GM23338 (cell line): Measurements from ENCODE around the gene TCF20. TPM values are rescaled to one million over a fixed set of nuclear protein-coding genes. Genes with fewer than 3 reads are reported as not detected.

Experiments
- ATAC-seq: fragments of 200-7000 bp; cut with Tn5 transposase; 3 replicates; pipeline ENCODE4 v1.9.1; 2020
- DNase-seq: peaks from one replicate; pipeline ENCODE4 v3.0.0-alpha.2; 2015; ENCODE audit warnings: low spot score
- H2AFZ ChIP-seq: fragments of 200-600 bp; sonication (generic); 2 replicates; pipeline ENCODE4 v1.8.0; 2016; ENCODE audit warnings: antibody characterized with exemption, mild to moderate bottlenecking, moderate library complexity
- H3F3A ChIP-seq: fragments of 200-600 bp; sonication (generic); replicated peaks from 2 replicates; pipeline ENCODE4 v1.8.0; 2017; ENCODE audit warnings: antibody characterized with exemption, mixed run types, low read depth
- H3K27ac ChIP-seq: fragments of 200-600 bp; sonication (generic); 2 replicates; pipeline ENCODE4 v1.6.1; 2016; ENCODE audit warnings: low read depth
- H3K27me3 ChIP-seq: fragments of 200-600 bp; sonication (generic); 2 replicates; pipeline ENCODE4 v1.8.0; 2016; ENCODE audit warnings: mild to moderate bottlenecking, mixed run types, moderate library complexity; ENCODE audit not compliant: insufficient read depth
- H3K36me3 ChIP-seq: fragments of 200-600 bp; sonication (generic); 2 replicates; pipeline ENCODE4 v1.8.0; 2016; ENCODE audit warnings: mild to moderate bottlenecking; ENCODE audit not compliant: insufficient read depth
- H3K4me1 ChIP-seq: fragments of 200-600 bp; sonication (generic); 2 replicates; pipeline ENCODE4 v1.8.0; 2016; ENCODE audit warnings: mild to moderate bottlenecking, moderate library complexity; ENCODE audit not compliant: insufficient read depth
- H3K4me2 ChIP-seq: fragments of 200-600 bp; sonication (generic); 2 replicates; pipeline ENCODE4 v1.7.1; 2017; ENCODE audit warnings: mixed run types
- H3K4me3 ChIP-seq: fragments of 200-600 bp; sonication (generic); 2 replicates; pipeline ENCODE4 v1.6.1; 2016; ENCODE audit warnings: mixed run types
- H3K79me2 ChIP-seq: fragments of 200-600 bp; sonication (generic); replicated peaks from 2 replicates; pipeline ENCODE4 v1.8.0; 2017; ENCODE audit warnings: mild to moderate bottlenecking; ENCODE audit not compliant: insufficient read depth
- H3K9me2 ChIP-seq: fragments of 200-600 bp; sonication (generic); 2 replicates; pipeline ENCODE4 v1.8.0; 2017; ENCODE audit not compliant: insufficient read depth
- H4K20me1 ChIP-seq: fragments of 200-600 bp; sonication (generic); replicated peaks from 2 replicates; pipeline ENCODE4 v1.8.0; 2017; ENCODE audit warnings: mild to moderate bottlenecking; ENCODE audit not compliant: insufficient read depth
- H3K27ac Mint-ChIP-seq: 2 replicates; pipeline ENCODE4 v1.8.0; 2020; ENCODE audit warnings: inconsistent platforms, mild to moderate bottlenecking, moderate library complexity, mixed read lengths
- H3K27me3 Mint-ChIP-seq: 3 replicates; pipeline ENCODE4 v1.8.0; 2022; ENCODE audit warnings: low read depth, mild to moderate bottlenecking, moderate library complexity, mixed read lengths, inconsistent platforms; ENCODE audit not compliant: insufficient read depth, poor library complexity
- H3K36me3 Mint-ChIP-seq: 3 replicates; pipeline ENCODE4 v1.8.0; 2021; ENCODE audit warnings: low read depth, mild to moderate bottlenecking, inconsistent platforms, moderate library complexity, mixed read lengths
- H3K4me1 Mint-ChIP-seq: 3 replicates; pipeline ENCODE4 v1.8.0; 2020; ENCODE audit warnings: mild to moderate bottlenecking, inconsistent platforms, mixed read lengths
- H3K4me3 Mint-ChIP-seq: 3 replicates; pipeline ENCODE4 v1.8.0; 2021; ENCODE audit warnings: moderate library complexity, mild to moderate bottlenecking, inconsistent platforms, mixed read lengths
- H3K9me3 Mint-ChIP-seq: 3 replicates; pipeline ENCODE4 v1.8.0; 2020; ENCODE audit warnings: moderate library complexity, mild to moderate bottlenecking, inconsistent platforms, mixed read lengths
- CREB1 ChIP-seq: fragments of 250-450 bp; sonication (Bioruptor Pico); IDR thresholded peaks from 2 replicates; pipeline ENCODE4 v1.5.0; 2020; ENCODE audit warnings: low read depth, mild to moderate bottlenecking, moderate library complexity
- CTCF ChIP-seq, 2 experiments: fragments of 200-600 bp in 1 of 2; sonication (generic) in 1 of 2; conservative IDR thresholded peaks; 2 replicates each; pipeline versions ENCODE4 v1.5.1 to v1.6.1; 2016 to 2017; ENCODE audit warnings: antibody characterized with exemption in 2 of 2, low read depth in 2 of 2, mild to moderate bottlenecking in 2 of 2, moderate library complexity in 1 of 2
- ETS1 ChIP-seq: IDR thresholded peaks from 2 replicates; pipeline ENCODE4 v1.6.1; 2016; ENCODE audit warnings: antibody characterized with exemption
- EZH2 ChIP-seq: fragments of 200-600 bp; sonication (generic); IDR thresholded peaks from one replicate; pipeline ENCODE4 v1.8.0; 2017; ENCODE audit warnings: antibody characterized with exemption, mild to moderate bottlenecking, low read depth; ENCODE audit not compliant: unreplicated experiment
- EZH2phosphoT487 ChIP-seq: fragments of 200-600 bp; sonication (generic); IDR thresholded peaks from one replicate; pipeline ENCODE4 v1.8.1; 2018; ENCODE audit warnings: antibody characterized with exemption; ENCODE audit not compliant: unreplicated experiment
- JUNB ChIP-seq: IDR thresholded peaks from one replicate; pipeline ENCODE4 v1.6.1; 2016; ENCODE audit warnings: antibody characterized with exemption; ENCODE audit not compliant: unreplicated experiment
- NANOG ChIP-seq: IDR thresholded peaks from 2 replicates; pipeline ENCODE4 v1.6.1; 2016; ENCODE audit warnings: antibody characterized with exemption, borderline replicate concordance
- POLR2AphosphoS5 ChIP-seq: IDR thresholded peaks from 2 replicates; pipeline ENCODE4 v1.6.1; 2016; ENCODE audit warnings: antibody characterized with exemption, low read depth
- REST ChIP-seq: IDR thresholded peaks from one replicate; pipeline ENCODE4 v1.6.1; 2018; ENCODE audit warnings: antibody characterized with exemption; ENCODE audit not compliant: unreplicated experiment
- STAT1 ChIP-seq: IDR thresholded peaks from one replicate; pipeline ENCODE4 v1.6.1; 2016; ENCODE audit warnings: antibody characterized with exemption; ENCODE audit not compliant: unreplicated experiment
- ZNF114 ChIP-seq: fragments of 250-450 bp; sonication (Bioruptor Pico); IDR thresholded peaks from 2 replicates; pipeline ENCODE4 v1.5.0; 2020; ENCODE audit warnings: mild to moderate bottlenecking, moderate library complexity
- ZNF331 ChIP-seq: fragments of 250-450 bp; sonication (Bioruptor Pico); IDR thresholded peaks from 2 replicates; pipeline ENCODE4 v1.5.0; 2020; ENCODE audit warnings: low read depth, mild to moderate bottlenecking, moderate library complexity
- polyA plus RNA-seq: library from polyadenylated mRNA; unstranded; fragments of >200 nt; fragmentation: Nextera tagmentation; extraction: Ambion mirVana; gene quantifications from 2 replicates; pipeline ENCODE4 v1.2.1, GENCODE V29; 2016
- total RNA-seq: library from RNA; depleted of rRNA; stranded (reverse); fragments of >200 nt; shearing (Covaris generic); gene quantifications from 2 replicates; pipeline ENCODE4 v1.2.3, GENCODE V29; 2014
- TF ChIP-seq, protein P1 (sequence below): fragments of 250-450 bp; sonication (Bioruptor Pico); IDR thresholded peaks from 2 replicates; pipeline ENCODE4 v1.5.0; 2020; ENCODE audit warnings: mild to moderate bottlenecking, moderate library complexity

The TCF20 gene
- total and polyA plus RNA-seq, 2 experiments from 2014 or later = 6.4 to 68.7 TPM

DNA sequence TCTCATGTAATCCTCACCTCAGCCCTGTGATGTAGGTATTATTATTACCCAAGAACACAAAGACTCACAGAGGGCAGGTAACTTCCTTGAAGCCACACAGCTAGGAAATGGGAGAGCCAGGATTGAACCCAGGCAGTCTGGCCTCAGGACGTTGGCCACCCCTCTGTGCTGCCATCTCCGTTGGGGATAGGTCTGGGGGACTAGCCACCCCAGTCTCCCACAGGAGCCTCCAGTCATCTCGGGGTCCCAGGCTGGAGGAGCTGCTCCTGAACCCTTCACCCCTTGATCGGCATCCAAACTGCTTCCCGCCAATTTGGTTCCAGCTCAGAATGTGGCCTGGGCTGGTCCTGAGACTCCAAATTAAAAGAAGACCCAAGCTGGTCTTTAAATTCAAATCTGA is 10.4 kb upstream of the TCF20 start:
- H3K27me3 ChIP-seq = peaks cover 44% of the 10 kb centered on the region
- peaks cover 54% of the 10 kb centered on the region for H3K27me3 Mint-ChIP-seq

More for the DNA sequence above, 10.4 kb upstream of the TCF20 start:
- Histone ChIP-seq H3K4me1 (peaks cover 12% of the 10 kb centered on the region), H4K20me1 (peaks cover 9% of the 10 kb centered on the region), H3K79me2 (no peaks in the 10 kb centered on the region), H3K4me3 (no peak overlapping the region), H3K36me3 (no peaks in the 10 kb centered on the region), H3K4me2 (no peak overlapping the region), H3K27ac (no peak overlapping the region), H3K9me2 (no peaks in the 10 kb centered on the region), H2AFZ (no peak overlapping the region), H3F3A (no peaks in the 10 kb centered on the region)
- Mint-ChIP-seq H3K4me3 (no peak overlapping the region), H3K4me1 (peaks cover 25% of the 10 kb centered on the region), H3K9me3 (no peaks in the 10 kb centered on the region), H3K27ac (no peak overlapping the region), H3K36me3 (no peaks in the 10 kb centered on the region)
- no peak for TF ChIP-seq EZH2
- TF ChIP-seq ZNF331 = no peak
- TF ChIP-seq, protein P1, sequence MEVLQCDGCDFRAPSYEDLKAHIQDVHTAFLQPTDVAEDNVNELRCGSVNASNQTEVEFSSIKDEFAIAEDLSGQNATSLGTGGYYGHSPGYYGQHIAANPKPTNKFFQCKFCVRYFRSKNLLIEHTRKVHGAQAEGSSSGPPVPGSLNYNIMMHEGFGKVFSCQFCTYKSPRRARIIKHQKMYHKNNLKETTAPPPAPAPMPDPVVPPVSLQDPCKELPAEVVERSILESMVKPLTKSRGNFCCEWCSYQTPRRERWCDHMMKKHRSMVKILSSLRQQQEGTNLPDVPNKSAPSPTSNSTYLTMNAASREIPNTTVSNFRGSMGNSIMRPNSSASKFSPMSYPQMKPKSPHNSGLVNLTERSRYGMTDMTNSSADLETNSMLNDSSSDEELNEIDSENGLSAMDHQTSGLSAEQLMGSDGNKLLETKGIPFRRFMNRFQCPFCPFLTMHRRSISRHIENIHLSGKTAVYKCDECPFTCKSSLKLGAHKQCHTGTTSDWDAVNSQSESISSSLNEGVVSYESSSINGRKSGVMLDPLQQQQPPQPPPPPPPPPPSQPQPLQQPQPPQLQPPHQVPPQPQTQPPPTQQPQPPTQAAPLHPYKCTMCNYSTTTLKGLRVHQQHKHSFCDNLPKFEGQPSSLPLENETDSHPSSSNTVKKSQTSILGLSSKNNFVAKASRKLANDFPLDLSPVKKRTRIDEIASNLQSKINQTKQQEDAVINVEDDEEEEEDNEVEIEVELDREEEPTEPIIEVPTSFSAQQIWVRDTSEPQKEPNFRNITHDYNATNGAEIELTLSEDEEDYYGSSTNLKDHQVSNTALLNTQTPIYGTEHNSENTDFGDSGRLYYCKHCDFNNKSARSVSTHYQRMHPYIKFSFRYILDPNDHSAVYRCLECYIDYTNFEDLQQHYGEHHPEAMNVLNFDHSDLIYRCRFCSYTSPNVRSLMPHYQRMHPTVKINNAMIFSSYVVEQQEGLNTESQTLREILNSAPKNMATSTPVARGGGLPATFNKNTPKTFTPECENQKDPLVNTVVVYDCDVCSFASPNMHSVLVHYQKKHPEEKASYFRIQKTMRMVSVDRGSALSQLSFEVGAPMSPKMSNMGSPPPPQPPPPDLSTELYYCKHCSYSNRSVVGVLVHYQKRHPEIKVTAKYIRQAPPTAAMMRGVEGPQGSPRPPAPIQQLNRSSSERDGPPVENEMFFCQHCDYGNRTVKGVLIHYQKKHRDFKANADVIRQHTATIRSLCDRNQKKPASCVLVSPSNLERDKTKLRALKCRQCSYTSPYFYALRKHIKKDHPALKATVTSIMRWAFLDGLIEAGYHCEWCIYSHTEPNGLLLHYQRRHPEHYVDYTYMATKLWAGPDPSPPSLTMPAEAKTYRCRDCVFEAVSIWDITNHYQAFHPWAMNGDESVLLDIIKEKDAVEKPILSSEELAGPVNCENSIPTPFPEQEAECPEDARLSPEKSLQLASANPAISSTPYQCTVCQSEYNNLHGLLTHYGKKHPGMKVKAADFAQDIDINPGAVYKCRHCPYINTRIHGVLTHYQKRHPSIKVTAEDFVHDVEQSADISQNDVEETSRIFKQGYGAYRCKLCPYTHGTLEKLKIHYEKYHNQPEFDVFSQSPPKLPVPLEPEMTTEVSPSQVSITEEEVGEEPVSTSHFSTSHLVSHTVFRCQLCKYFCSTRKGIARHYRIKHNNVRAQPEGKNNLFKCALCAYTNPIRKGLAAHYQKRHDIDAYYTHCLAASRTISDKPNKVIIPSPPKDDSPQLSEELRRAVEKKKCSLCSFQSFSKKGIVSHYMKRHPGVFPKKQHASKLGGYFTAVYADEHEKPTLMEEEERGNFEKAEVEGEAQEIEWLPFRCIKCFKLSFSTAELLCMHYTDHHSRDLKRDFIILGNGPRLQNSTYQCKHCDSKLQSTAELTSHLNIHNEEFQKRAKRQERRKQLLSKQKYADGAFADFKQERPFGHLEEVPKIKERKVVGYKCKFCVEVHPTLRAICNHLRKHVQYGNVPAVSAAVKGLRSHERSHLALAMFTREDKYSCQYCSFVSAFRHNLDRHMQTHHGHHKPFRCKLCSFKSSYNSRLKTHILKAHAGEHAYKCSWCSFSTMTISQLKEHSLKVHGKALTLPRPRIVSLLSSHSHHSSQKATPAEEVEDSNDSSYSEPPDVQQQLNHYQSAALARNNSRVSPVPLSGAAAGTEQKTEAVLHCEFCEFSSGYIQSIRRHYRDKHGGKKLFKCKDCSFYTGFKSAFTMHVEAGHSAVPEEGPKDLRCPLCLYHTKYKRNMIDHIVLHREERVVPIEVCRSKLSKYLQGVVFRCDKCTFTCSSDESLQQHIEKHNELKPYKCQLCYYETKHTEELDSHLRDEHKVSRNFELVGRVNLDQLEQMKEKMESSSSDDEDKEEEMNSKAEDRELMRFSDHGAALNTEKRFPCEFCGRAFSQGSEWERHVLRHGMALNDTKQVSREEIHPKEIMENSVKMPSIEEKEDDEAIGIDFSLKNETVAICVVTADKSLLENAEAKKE (CRISPR knock-in tag) = no peak
- no peak for TF ChIP-seq EZH2phosphoT487
- TF ChIP-seq ETS1 = no peak
- no peak for TF ChIP-seq JUNB
- no peak for TF ChIP-seq ZNF114 (CRISPR knock-in tag)
- TF ChIP-seq REST = no peak
- TF ChIP-seq NANOG = no peak
- no peak for TF ChIP-seq CREB1 (CRISPR knock-in tag)
- TF ChIP-seq CTCF (conservative IDR thresholded peaks at IDR 0.05; ENCODE audit: low read depth in 2 of 2) = no peak
- TF ChIP-seq POLR2AphosphoS5 = no peak
- TF ChIP-seq STAT1 = no peak
- no peak for DNase-seq
- ATAC-seq = no peak
